Body of pancreas (tissue), 4 donors: ENCODE data around the gene SIM1.

Source experiments
- POLR2A ChIP-seq, 3 donors: fragments of 450-650 bp; IDR thresholded peaks; one replicate each; pipeline ENCODE4 v1.6.1; 2016; ENCODE audit warnings: antibody characterized with exemption in 3 of 3, mild to moderate bottlenecking in 2 of 3
- TF ChIP-seq, protein P1 (sequence below), 7 experiments: fragments of 450-650 bp in 4 of 7; fragments of 200-600 bp in 3 of 7; sonication (generic) in 3 of 7; IDR thresholded peaks; one replicate each; pipeline ENCODE4 v1.5.1; 2016 to 2019; ENCODE audit warnings: antibody characterized with exemption in 7 of 7

DNA sequence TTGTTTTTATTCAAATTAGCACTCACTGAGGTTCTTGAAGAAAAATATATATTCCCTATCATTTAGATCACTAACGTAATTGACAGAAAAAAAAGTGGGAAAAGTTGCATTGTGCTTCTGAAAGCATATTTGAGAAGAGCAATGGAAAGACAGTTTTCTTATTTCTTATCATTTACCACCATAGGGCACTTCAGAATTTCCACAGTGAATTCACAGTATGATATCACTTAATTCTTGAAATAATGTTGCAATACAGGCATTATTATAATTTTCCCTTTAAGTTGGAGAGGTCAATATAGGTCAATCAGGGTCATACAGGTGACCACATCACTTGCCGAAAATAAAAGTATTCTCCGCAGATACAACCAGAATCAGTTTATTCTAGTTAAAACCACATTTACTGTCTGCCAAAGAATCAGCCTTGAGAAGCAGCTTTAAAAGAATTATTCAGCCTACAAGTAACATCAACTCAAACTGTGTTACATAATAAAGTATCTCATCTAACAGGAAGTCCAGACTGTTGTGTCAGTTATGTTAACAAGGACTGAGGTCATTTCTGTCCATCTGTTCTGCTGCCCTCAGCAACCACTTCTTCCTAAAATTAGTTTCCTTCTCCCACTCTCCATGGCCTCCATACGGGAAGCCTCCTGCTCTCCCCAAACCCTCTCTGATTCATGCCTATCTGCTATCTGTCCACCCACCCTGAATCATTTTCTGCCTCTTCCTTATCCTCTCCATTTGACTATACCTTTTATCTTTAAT is 121.2 kb downstream of the SIM1 start:
- TF ChIP-seq, protein P1, sequence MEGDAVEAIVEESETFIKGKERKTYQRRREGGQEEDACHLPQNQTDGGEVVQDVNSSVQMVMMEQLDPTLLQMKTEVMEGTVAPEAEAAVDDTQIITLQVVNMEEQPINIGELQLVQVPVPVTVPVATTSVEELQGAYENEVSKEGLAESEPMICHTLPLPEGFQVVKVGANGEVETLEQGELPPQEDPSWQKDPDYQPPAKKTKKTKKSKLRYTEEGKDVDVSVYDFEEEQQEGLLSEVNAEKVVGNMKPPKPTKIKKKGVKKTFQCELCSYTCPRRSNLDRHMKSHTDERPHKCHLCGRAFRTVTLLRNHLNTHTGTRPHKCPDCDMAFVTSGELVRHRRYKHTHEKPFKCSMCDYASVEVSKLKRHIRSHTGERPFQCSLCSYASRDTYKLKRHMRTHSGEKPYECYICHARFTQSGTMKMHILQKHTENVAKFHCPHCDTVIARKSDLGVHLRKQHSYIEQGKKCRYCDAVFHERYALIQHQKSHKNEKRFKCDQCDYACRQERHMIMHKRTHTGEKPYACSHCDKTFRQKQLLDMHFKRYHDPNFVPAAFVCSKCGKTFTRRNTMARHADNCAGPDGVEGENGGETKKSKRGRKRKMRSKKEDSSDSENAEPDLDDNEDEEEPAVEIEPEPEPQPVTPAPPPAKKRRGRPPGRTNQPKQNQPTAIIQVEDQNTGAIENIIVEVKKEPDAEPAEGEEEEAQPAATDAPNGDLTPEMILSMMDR (IDR thresholded peaks at IDR 0.05), result no peak
- no peak for TF ChIP-seq POLR2A (IDR thresholded peaks at IDR 0.05)
